Mesendoderm (in vitro differentiated cells): ENCODE measurements around the gene ABCA13.

Source experiments
- DNase-seq: peaks from one replicate; pipeline ENCODE4 v3.0.0; 2013
- H2AK5ac ChIP-seq: 2 replicates; pipeline ENCODE4 v1.6.1; 2013; ENCODE audit warnings: low read length, inconsistent platforms
- H2BK120ac ChIP-seq: 2 replicates; pipeline ENCODE4 v1.6.1; 2013; ENCODE audit warnings: low read depth, mild to moderate bottlenecking, low read length, moderate library complexity, mixed read lengths
- H2BK15ac ChIP-seq: replicated peaks from 2 replicates; pipeline ENCODE4 v1.6.1; 2013; ENCODE audit warnings: low read depth, mild to moderate bottlenecking, moderate library complexity
- H2BK5ac ChIP-seq: 2 replicates; pipeline ENCODE4 v1.6.1; 2013; ENCODE audit warnings: low read length, inconsistent platforms
- H3K18ac ChIP-seq: 2 replicates; pipeline ENCODE4 v1.6.1; 2013; ENCODE audit warnings: mild to moderate bottlenecking, low read length, mixed read lengths
- H3K23ac ChIP-seq: one replicate; pipeline ENCODE4 v1.6.1; 2013; ENCODE audit warnings: low read length
- H3K27ac ChIP-seq: 2 replicates; pipeline ENCODE4 v1.5.1; 2013; ENCODE audit warnings: low read depth, mild to moderate bottlenecking, inconsistent platforms, low read length, moderate library complexity
- H3K27me3 ChIP-seq: 2 replicates; pipeline ENCODE4 v1.6.1; 2013; ENCODE audit warnings: low read length, control low read depth, mild to moderate bottlenecking, inconsistent platforms; ENCODE audit not compliant: insufficient read depth, poor library complexity
- H3K36me3 ChIP-seq: 2 replicates; pipeline ENCODE4 v1.6.1; 2013; ENCODE audit warnings: low read length, inconsistent platforms; ENCODE audit not compliant: control insufficient read depth, insufficient read depth
- H3K4ac ChIP-seq: one replicate; pipeline ENCODE4 v1.6.1; 2013; ENCODE audit warnings: low read depth, mild to moderate bottlenecking, low read length, moderate library complexity
- H3K4me1 ChIP-seq: 2 replicates; pipeline ENCODE4 v1.6.1; 2013; ENCODE audit warnings: low read depth, low read length, inconsistent platforms; ENCODE audit not compliant: control insufficient read depth
- H3K4me2 ChIP-seq: 2 replicates; pipeline ENCODE4 v1.6.1; 2013; ENCODE audit warnings: low read length
- H3K4me3 ChIP-seq: 2 replicates; pipeline ENCODE4 v1.5.1; 2013; ENCODE audit warnings: mild to moderate bottlenecking, low read length
- H3K56ac ChIP-seq: one replicate; pipeline ENCODE4 v1.6.1; 2013; ENCODE audit warnings: low read length
- H3K79me1 ChIP-seq: 2 replicates; pipeline ENCODE4 v1.6.1; 2013; ENCODE audit warnings: low read length, inconsistent platforms
- H3K79me2 ChIP-seq: 2 replicates; pipeline ENCODE4 v1.6.1; 2013; ENCODE audit warnings: mild to moderate bottlenecking, low read length; ENCODE audit not compliant: control insufficient read depth, insufficient read depth
- H3K9ac ChIP-seq: 2 replicates; pipeline ENCODE4 v1.6.1; 2013; ENCODE audit warnings: low read length, inconsistent platforms
- H4K5ac ChIP-seq: one replicate; pipeline ENCODE4 v1.6.1; 2013; ENCODE audit warnings: low read length
- H4K8ac ChIP-seq: one replicate; pipeline ENCODE4 v1.6.1; 2013; ENCODE audit warnings: low read depth, mild to moderate bottlenecking, control low read depth, low read length, moderate library complexity
- WGBS: extraction: QIAGEN DNeasy Blood & Tissue Kit; methylation state at CpG from one replicate; pipeline ENCODE4 v1.1.7; 2013; ENCODE audit warnings: low lambda C conversion rate, missing lambda C conversion rate; ENCODE audit not compliant: insufficient coverage; ENCODE audit errors: extremely low coverage; 5-methylcytosine and 5-hydroxymethylcytosine counted together

ABCA13 gene

DNA sequence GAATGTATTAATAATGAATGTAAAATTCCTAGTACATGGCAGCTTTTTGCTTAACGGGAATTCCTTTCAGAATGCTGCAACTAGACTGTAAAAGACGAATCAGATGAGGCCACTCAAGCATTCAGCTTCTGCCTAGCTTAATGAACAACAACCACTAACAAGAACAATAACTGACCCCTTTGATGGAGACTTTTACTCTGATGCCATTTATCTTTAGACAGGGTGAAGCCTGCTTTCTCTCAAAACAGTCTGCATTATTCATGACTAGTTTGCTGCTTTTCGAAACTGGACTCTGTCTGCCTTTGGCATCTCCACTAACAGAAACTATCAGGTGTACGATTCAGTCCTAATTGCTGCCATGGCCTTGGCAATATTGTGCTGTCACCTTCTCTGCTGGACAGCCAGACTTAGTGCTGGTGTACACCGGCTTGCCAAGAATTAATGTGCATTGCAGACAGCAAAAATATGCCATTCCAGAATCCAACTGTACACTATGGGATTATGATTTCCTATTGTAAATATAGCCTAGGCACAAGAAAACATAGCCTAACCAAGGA is 457.6 kb downstream of the ABCA13 start:
- Histone ChIP-seq H3K4me3 (no peak overlapping the region), H3K4ac (no peak overlapping the region), H3K56ac (no peak overlapping the region), H3K79me2 (no peaks in the 10 kb centered on the region), H3K18ac (no peak overlapping the region), H3K27ac (no peak overlapping the region), H3K23ac (no peak overlapping the region), H4K8ac (no peak overlapping the region), H3K27me3 (no peaks in the 10 kb centered on the region), H2BK15ac (no peak overlapping the region), H3K36me3 (no peaks in the 10 kb centered on the region), H3K4me1 (no peaks in the 10 kb centered on the region), H2BK120ac (no peak overlapping the region), H4K5ac (no peak overlapping the region), H3K9ac (no peak overlapping the region), H2AK5ac (no peak overlapping the region), H2BK5ac (no peak overlapping the region), H3K4me2 (no peak overlapping the region), H3K79me1 (no peaks in the 10 kb centered on the region)
- WGBS = no CpG with 5 or more reads among the region's 5 CpGs
- DNase-seq = no peak

DNA sequence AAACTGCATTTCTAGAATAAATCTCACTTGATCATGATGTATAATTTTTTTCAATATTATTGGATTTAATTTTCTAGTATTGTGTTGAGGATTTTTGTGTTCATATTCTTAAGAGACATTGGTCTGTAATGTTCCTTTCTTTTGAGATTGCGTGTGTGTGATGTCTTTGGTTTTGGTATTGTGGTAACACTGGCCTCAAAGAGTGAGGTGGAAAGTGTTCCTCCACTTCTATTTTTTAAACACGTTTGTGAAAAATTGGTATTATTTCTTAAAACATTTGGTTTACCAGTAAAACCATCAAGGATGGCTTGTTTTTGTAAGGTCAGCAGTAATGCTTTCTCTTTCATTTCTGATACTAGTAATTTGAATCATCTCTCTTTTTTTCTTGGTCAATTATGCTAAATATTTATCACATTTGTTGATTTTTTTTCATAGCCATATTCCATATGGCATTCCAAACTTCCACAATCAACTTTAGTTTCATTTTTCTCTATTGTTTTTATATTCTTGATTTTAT is 462.9 kb downstream of the ABCA13 start:
- Histone ChIP-seq H3K36me3 (no peaks in the 10 kb centered on the region), H3K4me2 (no peak overlapping the region), H3K9ac (no peak overlapping the region), H3K79me1 (no peaks in the 10 kb centered on the region), H2AK5ac (no peak overlapping the region), H3K27ac (no peak overlapping the region), H3K56ac (no peak overlapping the region), H4K8ac (no peak overlapping the region), H3K4me3 (no peak overlapping the region), H3K4me1 (no peaks in the 10 kb centered on the region), H4K5ac (no peak overlapping the region), H3K79me2 (no peaks in the 10 kb centered on the region), H3K23ac (no peak overlapping the region), H3K18ac (no peak overlapping the region), H3K27me3 (no peaks in the 10 kb centered on the region), H2BK5ac (no peak overlapping the region), H3K4ac (no peak overlapping the region), H2BK15ac (no peak overlapping the region), H2BK120ac (no peak overlapping the region)
- DNase-seq = no peak
- no CpG with 5 or more reads among the region's 2 CpGs for WGBS

DNA sequence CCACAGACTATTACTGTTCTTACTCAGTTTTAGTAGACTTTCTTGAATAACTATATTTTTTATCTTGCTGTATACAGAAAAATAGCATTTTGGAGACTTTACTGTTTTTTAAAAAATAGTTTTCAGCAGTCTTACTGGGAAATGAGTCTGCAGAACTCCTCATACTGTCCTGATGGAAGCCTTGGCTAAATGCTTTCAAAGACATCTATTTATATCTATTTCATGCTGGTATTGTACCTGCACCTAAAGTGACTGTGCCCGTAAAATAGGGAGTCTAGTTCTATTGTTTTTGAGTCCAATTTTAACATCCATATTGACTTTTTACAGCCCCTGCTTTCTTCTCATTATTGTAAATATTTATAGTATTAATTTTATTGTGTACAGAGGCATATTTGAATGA is 464.5 kb downstream of the ABCA13 start:
- no CpG with 5 or more reads among the region's 1 CpG for WGBS
- no peak overlapping the region for H3K27ac ChIP-seq
- no peak for DNase-seq

DNA sequence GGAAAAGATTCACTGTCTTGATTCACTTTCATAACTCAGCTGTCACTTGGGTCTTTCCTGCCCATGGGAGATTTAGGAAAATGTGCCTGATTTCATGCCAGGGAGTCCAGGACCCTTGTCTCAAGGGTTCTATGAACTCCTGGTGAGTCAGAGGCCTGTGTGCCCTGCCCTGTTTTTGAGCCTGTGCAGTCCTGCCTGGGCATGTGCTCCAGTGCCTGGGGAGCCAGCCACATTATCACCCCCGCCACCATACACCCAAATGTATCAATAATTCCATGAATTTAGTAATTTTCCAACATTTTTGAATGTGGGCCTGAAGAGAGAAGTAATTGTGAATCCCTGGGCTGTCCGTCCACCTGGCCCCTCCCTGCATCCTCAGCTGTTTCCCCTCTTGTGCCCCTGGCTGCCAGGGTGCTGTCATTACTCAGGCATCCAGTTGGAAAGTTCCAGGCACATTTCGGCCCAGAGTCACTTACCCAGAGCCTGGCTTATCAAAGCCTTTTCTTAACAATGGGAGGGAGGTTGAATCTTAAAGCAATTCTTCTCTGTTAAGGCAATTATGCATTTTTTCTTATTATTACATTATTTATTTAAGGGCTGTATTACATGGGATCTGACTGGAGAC is 465.2 kb downstream of the ABCA13 start:
- H3K27me3 ChIP-seq = no peaks in the 10 kb centered on the region
- H2BK15ac ChIP-seq = no peak overlapping the region
- H2AK5ac ChIP-seq = no peak overlapping the region
- DNase-seq = peak; percentile 75
- WGBS = no CpG with 5 or more reads among the region's 3 CpGs
- H3K18ac ChIP-seq = no peak overlapping the region
- no peak overlapping the region for H2BK5ac ChIP-seq
- H3K36me3 ChIP-seq = no peaks in the 10 kb centered on the region
- no peaks in the 10 kb centered on the region for H3K79me2 ChIP-seq
- no peak overlapping the region for H3K9ac ChIP-seq
- no peak overlapping the region for H3K27ac ChIP-seq
- H3K4me2 ChIP-seq = no peak overlapping the region
- no peaks in the 10 kb centered on the region for H3K79me1 ChIP-seq
- no peak overlapping the region for H3K4me3 ChIP-seq
- H4K5ac ChIP-seq = no peak overlapping the region
- H3K23ac ChIP-seq = no peak overlapping the region
- no peak overlapping the region for H4K8ac ChIP-seq
- H3K4ac ChIP-seq = no peak overlapping the region
- H2BK120ac ChIP-seq = no peak overlapping the region
- no peaks in the 10 kb centered on the region for H3K4me1 ChIP-seq
- no peak overlapping the region for H3K56ac ChIP-seq

More for the DNA sequence above, 464.5 kb downstream of the ABCA13 start:
- Histone ChIP-seq H2BK120ac (no peak overlapping the region), H4K8ac (no peak overlapping the region), H3K4ac (no peak overlapping the region), H3K36me3 (no peaks in the 10 kb centered on the region), H3K4me1 (no peaks in the 10 kb centered on the region), H3K79me1 (no peaks in the 10 kb centered on the region), H3K9ac (no peak overlapping the region), H2BK15ac (no peak overlapping the region), H3K18ac (no peak overlapping the region), H2BK5ac (no peak overlapping the region), H3K4me2 (no peak overlapping the region), H3K79me2 (no peaks in the 10 kb centered on the region), H2AK5ac (no peak overlapping the region), H3K56ac (no peak overlapping the region), H4K5ac (no peak overlapping the region), H3K27me3 (no peaks in the 10 kb centered on the region), H3K4me3 (no peak overlapping the region), H3K23ac (no peak overlapping the region)

DNA sequence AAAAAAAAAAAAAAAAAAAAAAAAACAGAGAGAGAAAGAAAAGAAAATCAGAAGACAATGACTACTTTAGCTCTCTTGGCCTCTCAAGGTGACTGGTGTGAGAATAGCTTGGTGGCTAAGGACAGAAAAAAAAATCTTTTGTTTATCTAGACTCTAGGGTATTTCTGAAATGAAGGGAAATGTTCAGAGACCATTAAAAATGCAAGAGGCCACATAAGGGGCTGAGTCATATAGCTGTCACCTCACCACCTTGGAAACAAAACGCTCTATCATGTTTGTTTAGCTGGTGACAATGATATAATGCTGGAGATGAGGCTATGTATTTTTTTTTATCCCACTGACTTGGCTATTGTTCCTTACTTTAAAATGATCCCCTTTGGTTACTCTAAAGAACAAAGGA is 466.1 kb downstream of the ABCA13 start:
- Histone ChIP-seq H3K36me3 (no peaks in the 10 kb centered on the region), H3K27ac (no peak overlapping the region), H2BK15ac (no peak overlapping the region), H3K4ac (no peak overlapping the region), H3K4me2 (no peak overlapping the region), H2BK5ac (no peak overlapping the region), H3K79me2 (no peaks in the 10 kb centered on the region), H3K18ac (no peak overlapping the region), H2BK120ac (no peak overlapping the region), H3K23ac (no peak overlapping the region), H3K9ac (no peak overlapping the region), H4K8ac (no peak overlapping the region), H3K27me3 (no peaks in the 10 kb centered on the region), H2AK5ac (no peak overlapping the region), H3K79me1 (no peaks in the 10 kb centered on the region), H3K4me1 (no peaks in the 10 kb centered on the region), H3K4me3 (no peak overlapping the region), H4K5ac (no peak overlapping the region), H3K56ac (no peak overlapping the region)
- DNase-seq = peak; percentile 18
- no CpG with 5 or more reads among the region's 1 CpG for WGBS

DNA sequence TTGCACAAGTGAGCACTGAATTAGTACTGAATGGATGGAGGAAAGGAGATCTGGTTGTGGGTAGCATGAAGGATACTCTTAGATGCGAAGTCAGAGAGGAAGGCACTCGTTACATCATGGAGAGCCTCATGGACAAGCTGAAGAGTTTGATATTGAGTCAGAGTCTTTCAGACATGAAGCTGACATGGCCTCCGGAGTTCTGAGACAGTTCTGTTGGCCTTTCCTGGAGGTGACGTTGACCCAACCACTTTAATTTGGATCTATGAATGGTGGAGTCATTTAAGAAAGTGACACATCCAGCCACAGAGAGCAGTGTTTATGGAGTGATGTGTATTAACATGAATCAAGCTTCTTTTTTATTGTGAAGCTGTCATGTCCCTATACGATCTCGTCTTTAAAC is 466.8 kb downstream of the ABCA13 start:
- no peak overlapping the region for H2AK5ac ChIP-seq
- H3K4me2 ChIP-seq = no peak overlapping the region
- no peak overlapping the region for H3K9ac ChIP-seq
- no peaks in the 10 kb centered on the region for H3K36me3 ChIP-seq
- H3K56ac ChIP-seq = no peak overlapping the region
- no peak overlapping the region for H3K4ac ChIP-seq
- no peak overlapping the region for H3K4me3 ChIP-seq
- no peak overlapping the region for H4K5ac ChIP-seq
- H2BK5ac ChIP-seq = no peak overlapping the region
- WGBS = no CpG with 5 or more reads among the region's 6 CpGs
- no peaks in the 10 kb centered on the region for H3K27me3 ChIP-seq
- no peak overlapping the region for H3K23ac ChIP-seq
- H3K79me1 ChIP-seq = no peaks in the 10 kb centered on the region
- no peak overlapping the region for H2BK120ac ChIP-seq
- DNase-seq = no peak
- H3K4me1 ChIP-seq = no peaks in the 10 kb centered on the region
- H2BK15ac ChIP-seq = no peak overlapping the region
- no peak overlapping the region for H3K18ac ChIP-seq
- no peak overlapping the region for H4K8ac ChIP-seq
- no peaks in the 10 kb centered on the region for H3K79me2 ChIP-seq
- no peak overlapping the region for H3K27ac ChIP-seq
